Adrenal gland (tissue), 5 donors: Measurements from ENCODE around the gene FHAD1.

Source experiments
- POLR2A ChIP-seq, 2 donors: fragments of 450-650 bp; IDR thresholded peaks; one replicate each; pipeline ENCODE4 v1.6.1; 2017; ENCODE audit warnings: antibody characterized with exemption in 2 of 2, mild to moderate bottlenecking in 2 of 2, moderate library complexity in 1 of 2
- TF ChIP-seq, protein P1 (sequence below), 6 experiments: fragments of 450-650 bp in 4 of 6; fragments of 200-600 bp in 2 of 6; sonication (generic) in 1 of 6; IDR thresholded peaks; 1 replicate in 5 of 6; 2 replicates in 1 of 6; pipeline versions ENCODE4 v1.5.1 to v1.8.0; 2016 to 2021; ENCODE audit warnings: antibody characterized with exemption in 6 of 6, mild to moderate bottlenecking in 2 of 6, moderate library complexity in 1 of 6
- donor health status: DM: no; HTN: no; CAD: no.

DNA sequence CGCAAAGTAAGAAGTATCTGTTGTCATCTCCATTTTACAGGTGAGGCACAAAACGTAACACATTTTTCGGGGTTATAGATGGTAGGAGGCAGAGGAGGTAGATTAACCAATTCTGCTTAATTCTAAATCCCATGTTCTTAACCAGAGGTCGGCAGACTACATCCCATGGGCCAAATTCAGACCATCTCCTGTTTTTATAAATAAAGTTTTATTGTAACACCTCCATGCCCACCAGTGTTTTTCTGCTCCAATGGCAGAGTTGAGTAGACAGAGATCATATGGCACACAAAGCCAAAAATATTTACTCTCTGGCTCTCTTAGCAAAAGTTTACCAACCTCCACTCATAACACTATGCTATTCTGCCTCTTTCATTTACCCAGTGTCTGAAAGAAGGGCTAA, 30.9 kb downstream of the FHAD1 start:
- TF ChIP-seq, protein P1, sequence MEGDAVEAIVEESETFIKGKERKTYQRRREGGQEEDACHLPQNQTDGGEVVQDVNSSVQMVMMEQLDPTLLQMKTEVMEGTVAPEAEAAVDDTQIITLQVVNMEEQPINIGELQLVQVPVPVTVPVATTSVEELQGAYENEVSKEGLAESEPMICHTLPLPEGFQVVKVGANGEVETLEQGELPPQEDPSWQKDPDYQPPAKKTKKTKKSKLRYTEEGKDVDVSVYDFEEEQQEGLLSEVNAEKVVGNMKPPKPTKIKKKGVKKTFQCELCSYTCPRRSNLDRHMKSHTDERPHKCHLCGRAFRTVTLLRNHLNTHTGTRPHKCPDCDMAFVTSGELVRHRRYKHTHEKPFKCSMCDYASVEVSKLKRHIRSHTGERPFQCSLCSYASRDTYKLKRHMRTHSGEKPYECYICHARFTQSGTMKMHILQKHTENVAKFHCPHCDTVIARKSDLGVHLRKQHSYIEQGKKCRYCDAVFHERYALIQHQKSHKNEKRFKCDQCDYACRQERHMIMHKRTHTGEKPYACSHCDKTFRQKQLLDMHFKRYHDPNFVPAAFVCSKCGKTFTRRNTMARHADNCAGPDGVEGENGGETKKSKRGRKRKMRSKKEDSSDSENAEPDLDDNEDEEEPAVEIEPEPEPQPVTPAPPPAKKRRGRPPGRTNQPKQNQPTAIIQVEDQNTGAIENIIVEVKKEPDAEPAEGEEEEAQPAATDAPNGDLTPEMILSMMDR (IDR thresholded peaks at IDR 0.05) = no peak
- no peak for TF ChIP-seq POLR2A (IDR thresholded peaks at IDR 0.05)
